ENCODE measurements around the gene P2RX1.

- TF ChIP-seq POLR2AphosphoS5 (IDR thresholded peaks at IDR 0.05; ENCODE audit: low read depth, low read length) = no peak
- no peak for TF ChIP-seq REST (IDR thresholded peaks at IDR 0.05; ENCODE audit: insufficient read depth in 1 of 2, low read depth in 2 of 2, low read length in 2 of 2)
- TF ChIP-seq SIN3A (IDR thresholded peaks at IDR 0.05; ENCODE audit: borderline replicate concordance, insufficient read depth, low read length) = no peak
Measured at GRCh38 chr17:3867606-3868005, 48.7 kb downstream of the P2RX1 start.
